Measurements from ENCODE around the gene SEMA5A. TPM values are rescaled to one million over a fixed set of nuclear protein-coding genes. Genes with fewer than 3 reads are reported as not detected.

SEMA5A gene
- total and polyA plus RNA-seq, 2 of the 8 experiments (the other 6 are each of a cell fraction or from before 2014, with no cell fraction given) = 5.3 to 8.9 TPM

- TF ChIP-seq RBBP5 (IDR thresholded peaks at IDR 0.05; ENCODE audit: borderline replicate concordance, low read depth, low read length) (no peak), TAF7 (optimal IDR thresholded peaks at IDR 0.05; ENCODE audit: borderline replicate concordance, low read depth, low read length) (no peak), NANOG (IDR thresholded peaks at IDR 0.05; ENCODE audit: insufficient read depth, low read depth, low read length, poor library complexity, severe bottlenecking) (no peak)
Observed at GRCh38 chr5:9536717-9537116, 9.2 kb downstream of the SEMA5A start (continued).

All from H1 (cell line).